Prostate gland (tissue), 2 donors: ENCODE measurements around the gene TSGA10IP. TPM values are rescaled to one million over a fixed set of nuclear protein-coding genes. Genes with fewer than 3 reads are reported as not detected.

Experiments
- DNase-seq: peaks from one replicate; pipeline ENCODE4 v3.0.0-alpha.2; 2019; ENCODE audit warnings: low spot score
- H3K27ac ChIP-seq, 2 donors: fragments of 200-600 bp; sonication (generic); 2 replicates each; pipeline ENCODE4 v1.5.1; 2017 to 2019
- H3K27me3 ChIP-seq: fragments of 200-600 bp; sonication (generic); replicated peaks from 2 replicates; pipeline ENCODE4 v1.5.1; 2019; ENCODE audit not compliant: insufficient read depth
- H3K36me3 ChIP-seq, 2 donors: fragments of 200-600 bp; sonication (generic); 1 replicate in 1 of 2; 2 replicates in 1 of 2; pipeline versions ENCODE4 v1.5.1 to v1.8.1; 2017 to 2019
- H3K4me1 ChIP-seq: fragments of 200-600 bp; sonication (generic); replicated peaks from 2 replicates; pipeline ENCODE4 v1.5.1; 2019
- H3K4me3 ChIP-seq, 2 donors: fragments of 200-600 bp; sonication (generic); 2 replicates each; pipeline ENCODE4 v1.5.1; 2017 to 2019
- H3K9me3 ChIP-seq: fragments of 200-600 bp; sonication (generic); 2 replicates; pipeline ENCODE4 v1.5.1; 2017
- POLR2A ChIP-seq: fragments of 450-650 bp; IDR thresholded peaks from one replicate; pipeline ENCODE4 v1.6.1; 2016; ENCODE audit warnings: antibody characterized with exemption, mild to moderate bottlenecking
- POLR2AphosphoS5 ChIP-seq: sonication (generic); formaldehyde crosslinking; IDR thresholded peaks from one replicate; pipeline ENCODE4 v1.6.1; 2017; ENCODE audit warnings: antibody characterized with exemption
- WGBS: methylation state at CpG from one replicate; pipeline ENCODE4 v1.1.5; 2018; 5-methylcytosine and 5-hydroxymethylcytosine counted together
- intact Hi-C: fragments of 100-400 bp; cut with DNase I; formaldehyde crosslinking; loops from one replicate; pipeline ENCODE4 v1.14.2; 2022
- total RNA-seq, 2 donors: library from RNA; depleted of rRNA; stranded (reverse); fragments of >200 nt; gene quantifications; one replicate each; pipeline ENCODE4 v1.1.0, GENCODE V29; 2016
- TF ChIP-seq, protein P1 (sequence below), 4 experiments: fragments of 200-600 bp in 2 of 4; fragments of 450-650 bp in 2 of 4; sonication (generic) in 2 of 4; IDR thresholded peaks; 1 replicate in 3 of 4; 2 replicates in 1 of 4; pipeline ENCODE4 v1.5.1; 2016 to 2019; ENCODE audit warnings: antibody characterized with exemption in 4 of 4, mild to moderate bottlenecking in 2 of 4, moderate library complexity in 2 of 4

The TSGA10IP gene
- total RNA-seq, 2 donors from 2014 or later = 0.68 TPM; not detected in 1

DNA sequence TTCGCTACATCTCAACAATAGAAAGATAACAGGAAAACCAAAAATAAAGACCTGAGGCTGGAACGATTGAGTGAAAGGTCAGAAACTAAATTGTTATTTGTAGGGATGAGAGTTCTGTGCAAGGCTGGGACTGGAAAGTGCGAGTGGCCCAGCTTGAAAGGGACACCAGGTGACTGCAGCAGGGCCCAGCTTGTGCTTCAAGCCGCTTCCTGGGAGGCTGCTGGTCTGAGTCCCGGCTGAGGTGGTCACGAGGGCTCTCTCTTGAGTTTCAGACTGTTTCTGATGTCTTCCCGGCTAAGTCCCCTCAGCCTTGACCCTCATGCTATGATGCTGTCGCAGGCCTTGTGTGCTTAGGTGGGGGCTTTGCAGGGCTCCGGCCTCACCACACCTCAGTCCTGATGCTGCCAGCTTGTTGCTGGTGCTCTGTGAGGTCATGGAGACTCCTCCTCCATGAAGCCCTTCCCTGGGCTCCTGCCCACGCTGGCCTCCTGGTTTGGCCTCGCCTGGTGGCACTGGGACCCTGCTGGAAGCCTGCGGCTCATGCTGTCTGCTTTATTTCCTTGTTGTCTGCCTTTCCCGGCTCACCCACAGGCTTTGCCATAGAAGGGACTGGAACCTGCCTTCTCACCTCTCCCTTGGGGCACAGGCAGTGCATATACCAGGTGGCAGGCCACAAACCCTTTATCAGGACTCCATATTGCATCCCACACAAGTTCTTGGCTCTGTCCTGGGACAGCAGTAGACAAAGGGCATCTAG is 61.0 kb downstream of the TSGA10IP start:
- no peaks in the 10 kb centered on the region for H3K36me3 ChIP-seq
- TF ChIP-seq, protein P1, sequence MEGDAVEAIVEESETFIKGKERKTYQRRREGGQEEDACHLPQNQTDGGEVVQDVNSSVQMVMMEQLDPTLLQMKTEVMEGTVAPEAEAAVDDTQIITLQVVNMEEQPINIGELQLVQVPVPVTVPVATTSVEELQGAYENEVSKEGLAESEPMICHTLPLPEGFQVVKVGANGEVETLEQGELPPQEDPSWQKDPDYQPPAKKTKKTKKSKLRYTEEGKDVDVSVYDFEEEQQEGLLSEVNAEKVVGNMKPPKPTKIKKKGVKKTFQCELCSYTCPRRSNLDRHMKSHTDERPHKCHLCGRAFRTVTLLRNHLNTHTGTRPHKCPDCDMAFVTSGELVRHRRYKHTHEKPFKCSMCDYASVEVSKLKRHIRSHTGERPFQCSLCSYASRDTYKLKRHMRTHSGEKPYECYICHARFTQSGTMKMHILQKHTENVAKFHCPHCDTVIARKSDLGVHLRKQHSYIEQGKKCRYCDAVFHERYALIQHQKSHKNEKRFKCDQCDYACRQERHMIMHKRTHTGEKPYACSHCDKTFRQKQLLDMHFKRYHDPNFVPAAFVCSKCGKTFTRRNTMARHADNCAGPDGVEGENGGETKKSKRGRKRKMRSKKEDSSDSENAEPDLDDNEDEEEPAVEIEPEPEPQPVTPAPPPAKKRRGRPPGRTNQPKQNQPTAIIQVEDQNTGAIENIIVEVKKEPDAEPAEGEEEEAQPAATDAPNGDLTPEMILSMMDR (IDR thresholded peaks at IDR 0.05) = no peak
- TF ChIP-seq POLR2AphosphoS5 (no peak), POLR2A (no peak)

DNA sequence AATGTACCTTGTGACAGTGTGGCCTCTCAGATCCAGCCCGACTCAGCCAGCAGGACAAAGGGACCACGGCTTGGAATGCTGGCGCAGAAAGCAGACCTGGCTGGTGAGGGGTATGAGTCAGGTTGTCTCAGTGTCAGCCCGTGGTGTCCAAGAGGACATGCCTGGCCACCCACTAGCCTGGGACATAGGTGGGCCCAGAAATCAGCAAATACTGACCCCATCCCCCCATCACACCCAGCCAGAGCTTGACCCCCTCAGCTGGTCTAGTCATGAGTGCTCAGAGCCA is 61.6 kb downstream of the TSGA10IP start:
- H3K4me3 ChIP-seq = no peak overlapping the region
- intact Hi-C loops = no loop called here
- H3K36me3 ChIP-seq = no peaks in the 10 kb centered on the region
- H3K27ac ChIP-seq = no peak overlapping the region
- H3K27me3 ChIP-seq = no peaks in the 10 kb centered on the region
- no peak for DNase-seq
- TF ChIP-seq, protein P1 (IDR thresholded peaks at IDR 0.05) = no peak
- TF ChIP-seq POLR2AphosphoS5 (no peak), POLR2A (no peak)
- WGBS = 75% methylated on average over 4 of the region's 4 CpGs
- H3K4me1 ChIP-seq = peaks cover 7% of the 10 kb centered on the region
- H3K9me3 ChIP-seq = no peaks in the 10 kb centered on the region

More for the DNA sequence above, 61.0 kb downstream of the TSGA10IP start:
- H3K27me3 ChIP-seq = no peaks in the 10 kb centered on the region
- H3K27ac ChIP-seq = no peak overlapping the region
- peaks cover 7% of the 10 kb centered on the region for H3K4me1 ChIP-seq
- no peak overlapping the region for H3K4me3 ChIP-seq
- no peak for DNase-seq
- no peaks in the 10 kb centered on the region for H3K9me3 ChIP-seq
- intact Hi-C loops = no loop called here
- 94% methylated on average over 12 of the region's 13 CpGs for WGBS

DNA sequence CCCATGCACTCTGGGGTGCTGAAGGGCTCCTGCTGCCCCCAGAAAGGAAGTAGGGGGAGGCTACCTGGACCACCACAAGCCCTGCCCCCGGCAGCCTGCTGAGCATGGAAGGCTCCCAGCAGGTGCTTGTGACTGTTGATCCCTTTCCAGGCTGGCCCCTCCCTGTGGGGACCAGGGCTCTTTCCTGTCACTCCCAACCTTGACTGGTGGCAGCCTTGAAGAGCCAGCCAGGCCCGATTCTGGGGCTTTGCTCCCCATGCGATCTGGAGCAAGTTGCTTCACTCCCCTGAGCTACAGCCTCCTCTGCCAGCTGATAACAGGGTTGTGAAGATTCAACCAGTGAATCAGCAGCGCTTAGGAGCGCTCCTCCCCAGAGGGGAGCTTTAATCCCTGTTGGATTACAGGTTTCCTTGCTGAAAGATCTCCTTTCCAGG is 61.9 kb downstream of the TSGA10IP start:
- Histone ChIP-seq H3K9me3 (no peaks in the 10 kb centered on the region), H3K36me3 (no peaks in the 10 kb centered on the region), H3K4me1 (peaks cover 7% of the 10 kb centered on the region), H3K27ac (no peak overlapping the region), H3K4me3 (no peak overlapping the region), H3K27me3 (peaks cover 2% of the 10 kb centered on the region)
- TF ChIP-seq POLR2A (no peak), POLR2AphosphoS5 (no peak)
- TF ChIP-seq, protein P1 (IDR thresholded peaks at IDR 0.05) = no peak
- intact Hi-C loops = no loop called here
- DNase-seq = no peak
- WGBS = 54% methylated on average over 5 of the region's 5 CpGs

DNA sequence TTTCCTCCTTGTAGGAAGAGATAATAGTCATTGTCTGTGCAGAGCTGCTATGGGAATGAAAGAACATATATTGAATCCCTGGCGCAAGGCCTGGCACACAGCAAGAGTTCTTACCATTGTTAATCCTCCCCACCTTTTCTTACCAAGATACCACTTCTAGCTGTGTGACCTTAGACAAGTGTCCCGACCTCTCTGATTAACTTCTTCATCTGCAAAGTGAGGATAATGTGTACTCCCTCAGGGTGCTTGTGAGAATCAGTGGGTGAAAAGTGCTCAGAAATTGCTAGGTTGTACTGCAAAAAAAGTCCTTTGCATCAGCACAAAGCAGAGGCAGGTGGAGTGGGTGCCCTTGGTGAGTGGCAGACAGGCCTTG is 62.8 kb downstream of the TSGA10IP start:
- Histone ChIP-seq H3K36me3 (no peaks in the 10 kb centered on the region), H3K27me3 (peaks cover 2% of the 10 kb centered on the region), H3K9me3 (no peaks in the 10 kb centered on the region), H3K4me3 (no peak overlapping the region), H3K27ac (no peak overlapping the region), H3K4me1 (peaks cover 6% of the 10 kb centered on the region)
- 93% methylated on average over 2 of the region's 2 CpGs for WGBS
- TF ChIP-seq POLR2A = no peak
- TF ChIP-seq, protein P1 (IDR thresholded peaks at IDR 0.05) = no peak
- no peak for TF ChIP-seq POLR2AphosphoS5
- DNase-seq = no peak
- intact Hi-C loops = no loop called here

DNA sequence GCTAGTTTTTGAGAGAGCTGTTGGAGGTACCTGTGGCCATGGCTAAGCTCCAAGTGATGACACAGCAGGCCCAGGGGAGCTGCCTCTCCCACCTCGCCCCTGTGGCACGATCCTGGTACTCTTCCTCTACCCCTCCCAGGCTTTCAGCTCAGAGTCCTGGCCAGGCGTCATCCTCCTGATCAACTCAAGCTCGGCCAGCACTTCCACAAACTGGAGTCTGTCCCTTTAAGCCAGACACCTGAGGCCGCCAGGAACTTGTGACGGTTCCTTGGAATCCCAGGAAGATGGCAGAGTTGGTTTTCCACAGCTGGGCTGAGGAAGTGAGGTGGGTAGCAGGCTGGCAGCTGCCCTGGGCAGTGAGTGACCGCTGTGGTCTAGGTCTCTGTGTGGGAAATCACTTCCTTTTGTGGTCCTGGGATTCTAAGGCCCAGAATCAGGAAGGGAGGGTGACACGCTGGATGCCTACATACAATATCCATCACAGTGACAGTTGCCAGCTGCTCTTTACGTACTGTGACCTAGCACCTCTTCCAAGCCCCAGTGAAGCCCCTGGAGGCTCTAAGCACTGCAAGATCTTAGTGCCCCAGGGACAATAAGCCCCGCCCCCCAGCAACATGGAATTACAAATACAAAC is 63.3 kb downstream of the TSGA10IP start:
- 54% methylated on average over 10 of the region's 10 CpGs for WGBS
- H3K27me3 ChIP-seq = peaks cover 2% of the 10 kb centered on the region
- no peak overlapping the region for H3K27ac ChIP-seq
- H3K4me3 ChIP-seq = no peak overlapping the region
- DNase-seq = no peak
- H3K36me3 ChIP-seq = no peaks in the 10 kb centered on the region
- TF ChIP-seq POLR2A (no peak), POLR2AphosphoS5 (no peak)
- TF ChIP-seq, protein P1 (IDR thresholded peaks at IDR 0.05) = no peak
- peaks cover under 1% of the 10 kb centered on the region for H3K4me1 ChIP-seq
- no peaks in the 10 kb centered on the region for H3K9me3 ChIP-seq
- intact Hi-C loops = no loop called here
